Endodermal cell (in vitro differentiated cells): ENCODE measurements around the gene HDAC4. TPM values are rescaled to one million over a fixed set of nuclear protein-coding genes. Genes with fewer than 3 reads are reported as not detected.

ENCODE experiments used
- DNase-seq: peaks from one replicate; pipeline ENCODE4 v3.0.0-alpha.2; 2017
- H3K27ac ChIP-seq: 2 replicates; pipeline ENCODE4 v1.5.1; 2013; ENCODE audit warnings: mild to moderate bottlenecking, low read depth, low read length, moderate library complexity
- H3K27me3 ChIP-seq: 2 replicates; pipeline ENCODE4 v1.6.1; 2013; ENCODE audit warnings: mild to moderate bottlenecking, low read length, moderate library complexity; ENCODE audit not compliant: insufficient read depth, control insufficient read depth, poor library complexity, severe bottlenecking
- H3K36me3 ChIP-seq: 2 replicates; pipeline ENCODE4 v1.7.0; 2013; ENCODE audit warnings: mild to moderate bottlenecking, low read length, moderate library complexity; ENCODE audit not compliant: control insufficient read depth, insufficient read depth
- H3K4me1 ChIP-seq: one replicate; pipeline ENCODE4 v1.7.0; 2013; ENCODE audit warnings: low read length; ENCODE audit not compliant: control insufficient read depth, insufficient read depth
- H3K4me3 ChIP-seq: 2 replicates; pipeline ENCODE4 v1.5.1; 2013; ENCODE audit warnings: mild to moderate bottlenecking, low read length, moderate library complexity
- H3K9ac ChIP-seq: 2 replicates; pipeline ENCODE4 v1.6.1; 2013; ENCODE audit warnings: mild to moderate bottlenecking, low read length, moderate library complexity; ENCODE audit not compliant: poor library complexity, severe bottlenecking; ENCODE audit errors: extremely low read depth
- H3K9me3 ChIP-seq: 2 replicates; pipeline ENCODE4 v1.6.1; 2013; ENCODE audit warnings: mild to moderate bottlenecking, low read length, moderate library complexity; ENCODE audit not compliant: control insufficient read depth
- H3K27ac Mint-ChIP-seq: 2 replicates; pipeline ENCODE4 v1.8.0; 2020; ENCODE audit warnings: mixed read lengths
- H3K27me3 Mint-ChIP-seq: 2 replicates; pipeline ENCODE4 v1.8.0; 2021; ENCODE audit warnings: mild to moderate bottlenecking, mixed read lengths; ENCODE audit not compliant: insufficient read depth
- H3K36me3 Mint-ChIP-seq: 2 replicates; pipeline ENCODE4 v1.8.0; 2020; ENCODE audit warnings: low read depth, mixed read lengths
- H3K4me1 Mint-ChIP-seq: 2 replicates; pipeline ENCODE4 v1.8.0; 2020; ENCODE audit warnings: mixed read lengths
- H3K4me3 Mint-ChIP-seq: 2 replicates; pipeline ENCODE4 v1.8.0; 2020; ENCODE audit warnings: mild to moderate bottlenecking, moderate library complexity, mixed read lengths
- H3K9me3 Mint-ChIP-seq: 2 replicates; pipeline ENCODE4 v1.8.0; 2020; ENCODE audit warnings: mild to moderate bottlenecking, mixed read lengths
- CTCF ChIP-seq: fragments of 200-600 bp; sonication (generic); conservative IDR thresholded peaks from 2 replicates; pipeline ENCODE4 v1.5.0; 2021; ENCODE audit warnings: antibody characterized with exemption, mild to moderate bottlenecking
- WGBS, 2 experiments: methylation state at CpG; one replicate each; pipeline versions ENCODE4 v1.1.5 to v1.1.7; 2013; ENCODE audit warnings: missing lambda C conversion rate in 2 of 2, mixed read lengths in 1 of 2; ENCODE audit not compliant: insufficient coverage in 1 of 2, insufficient read length in 1 of 2; 5-methylcytosine and 5-hydroxymethylcytosine counted together
- total RNA-seq, 2 donors: library from RNA; stranded (reverse); fragmentation: NEBNext Ultra II Directional in 1 of 2; extraction: Animal tissue kit (Norgen Biotek cat#: 25700) in 1 of 2; gene quantifications; 2 replicates in 1 of 2; 3 replicates in 1 of 2; pipeline ENCODE4 v1.2.1, GENCODE V29; 2021

The HDAC4 gene
- total RNA-seq, 2 donors from 2014 or later, result 45.7 to 51.2 TPM

GRCh38 chr2:239269173-239269885 is 131.5 kb downstream of the HDAC4 start:
- Histone ChIP-seq H3K9me3 (no peaks in the 10 kb centered on the region), H3K4me1 (peaks cover 13% of the 10 kb centered on the region), H3K4me3 (no peak overlapping the region), H3K27ac (no peak overlapping the region), H3K9ac (no peak overlapping the region), H3K27me3 (no peaks in the 10 kb centered on the region), H3K36me3 (no peaks in the 10 kb centered on the region)
- Mint-ChIP-seq H3K4me1 (peaks cover 43% of the 10 kb centered on the region), H3K36me3 (no peaks in the 10 kb centered on the region), H3K27ac (no peak overlapping the region), H3K4me3 (no peak overlapping the region), H3K27me3 (no peaks in the 10 kb centered on the region), H3K9me3 (no peaks in the 10 kb centered on the region)
- peak; percentile 37 for TF ChIP-seq CTCF
- no peak for DNase-seq
- 93 to 96% methylated on average over 9 to 10 of the region's 10 CpGs for WGBS, 2 experiments

- 86 to 93% methylated on average over 2 to 3 of the region's 3 CpGs for WGBS, 2 experiments
- Histone ChIP-seq H3K36me3 (no peaks in the 10 kb centered on the region), H3K27ac (no peak overlapping the region), H3K4me3 (no peak overlapping the region), H3K27me3 (no peaks in the 10 kb centered on the region), H3K4me1 (peaks cover 13% of the 10 kb centered on the region), H3K9ac (no peak overlapping the region), H3K9me3 (no peaks in the 10 kb centered on the region)
- H3K27ac Mint-ChIP-seq, result no peak overlapping the region
- TF ChIP-seq CTCF, result no peak
- H3K9me3 Mint-ChIP-seq, result no peaks in the 10 kb centered on the region
- DNase-seq, result no peak
- H3K4me1 Mint-ChIP-seq, result peaks cover 39% of the 10 kb centered on the region
- no peak overlapping the region for H3K4me3 Mint-ChIP-seq
- H3K36me3 Mint-ChIP-seq, result no peaks in the 10 kb centered on the region
- H3K27me3 Mint-ChIP-seq, result no peaks in the 10 kb centered on the region
Observed at GRCh38 chr2:239268549-239268948, 132.3 kb downstream of the HDAC4 start.

- peaks cover 36% of the 10 kb centered on the region for H3K4me1 Mint-ChIP-seq
- no peaks in the 10 kb centered on the region for H3K36me3 Mint-ChIP-seq
- Histone ChIP-seq H3K9ac (no peak overlapping the region), H3K4me3 (no peak overlapping the region), H3K9me3 (no peaks in the 10 kb centered on the region), H3K27ac (peak overlapping the region; percentile 77), H3K4me1 (peaks cover 13% of the 10 kb centered on the region), H3K36me3 (no peaks in the 10 kb centered on the region), H3K27me3 (no peaks in the 10 kb centered on the region)
- no peak overlapping the region for H3K27ac Mint-ChIP-seq
- no peaks in the 10 kb centered on the region for H3K27me3 Mint-ChIP-seq
- DNase-seq, result no peak
- TF ChIP-seq CTCF, result no peak
- H3K9me3 Mint-ChIP-seq, result no peaks in the 10 kb centered on the region
- WGBS, 2 experiments, result 93 to 97% methylated on average over 5 to 6 of the region's 6 CpGs
- no peak overlapping the region for H3K4me3 Mint-ChIP-seq
Observed at GRCh38 chr2:239268082-239268481, 132.7 kb downstream of the HDAC4 start.
